HFF-Myc (cell line): ENCODE measurements around the gene LIMA1.

Source experiments
- DNase-seq: peaks from one replicate; pipeline ENCODE4 v3.0.0-alpha.2; 2011; ENCODE audit warnings: low read depth; ENCODE audit errors: extremely low read depth
- H3K4me3 ChIP-seq: replicated peaks from 2 replicates; pipeline ENCODE4 v1.5.1; 2011; ENCODE audit warnings: low read depth, mild to moderate bottlenecking, control low read depth, low read length
- CTCF ChIP-seq: IDR thresholded peaks from 2 replicates; pipeline ENCODE4 v1.5.1; 2012; ENCODE audit warnings: mild to moderate bottlenecking, low read depth, low read length, control low read depth; ENCODE audit errors: missing control alignments

Gene LIMA1

GRCh38 chr12:50257236-50258166 is 25.8 kb downstream of the LIMA1 start:
- TF ChIP-seq CTCF: no peak
- no peak overlapping the region for H3K4me3 ChIP-seq
- DNase-seq: no peak

- no peak for DNase-seq
- H3K4me3 ChIP-seq: no peak overlapping the region
- TF ChIP-seq CTCF: no peak
Observed at GRCh38 chr12:50256761-50257160, 26.6 kb downstream of the LIMA1 start.

- DNase-seq: no peak
- no peak overlapping the region for H3K4me3 ChIP-seq
- TF ChIP-seq CTCF: no peak
Observed at GRCh38 chr12:50252977-50253602, 30.2 kb downstream of the LIMA1 start.

GRCh38 chr12:50251619-50252252 is 31.6 kb downstream of the LIMA1 start:
- TF ChIP-seq CTCF: no peak
- DNase-seq: no peak
- no peak overlapping the region for H3K4me3 ChIP-seq

- TF ChIP-seq CTCF: no peak
- H3K4me3 ChIP-seq: no peak overlapping the region
- no peak for DNase-seq
Observed at GRCh38 chr12:50249464-50250182, 33.7 kb downstream of the LIMA1 start.

- DNase-seq: no peak
- no peak for TF ChIP-seq CTCF
- no peak overlapping the region for H3K4me3 ChIP-seq
Observed at GRCh38 chr12:50248883-50249282, 34.4 kb downstream of the LIMA1 start.
